A673 (cell line): Measurements from ENCODE around the gene KCNG2. TPM values are rescaled to one million over a fixed set of nuclear protein-coding genes. Genes with fewer than 3 reads are reported as not detected.

Source experiments
- BruUV-seq: library from RNA; stranded (reverse); fragments of 400-500 nt; replicated peaks from 2 replicates; lab custom pipeline; 2021; lab: Mats Ljungman, UMichigan
- CTCF ChIA-PET: fragments of 300-600 bp; sonication (Branson Sonifier 250); formaldehyde crosslinking; loops from one replicate; lab custom pipeline; 2022; ENCODE audit warnings: antibody characterized with exemption; lab: Charles Lee
- POLR2A ChIA-PET: fragments of 300-600 bp; sonication (Branson Sonifier 250); formaldehyde crosslinking; loops from one replicate; lab custom pipeline; 2022; ENCODE audit warnings: antibody characterized with exemption; ENCODE audit not compliant: low non-redundant PET; lab: Charles Lee
- DNase-seq: peaks from one replicate; pipeline ENCODE4 v3.0.0-alpha.2; 2015; ENCODE audit warnings: low spot score
- H3K27ac ChIP-seq: fragments of 200-600 bp; sonication (generic); 2 replicates; pipeline ENCODE4 v1.5.1; 2016; ENCODE audit warnings: mixed run types, low read depth, mild to moderate bottlenecking, mixed read lengths, antibody characterized with exemption, low read length; ENCODE audit not compliant: poor library complexity, severe bottlenecking
- H3K27me3 ChIP-seq: fragments of 200-600 bp; sonication (generic); replicated peaks from 2 replicates; pipeline ENCODE4 v1.6.1; 2017; ENCODE audit warnings: mixed run types, low read depth, mild to moderate bottlenecking, mixed read lengths, antibody characterized with exemption, low read length; ENCODE audit not compliant: insufficient read depth, poor library complexity
- H3K36me3 ChIP-seq: fragments of 200-600 bp; sonication (generic); 2 replicates; pipeline ENCODE4 v1.6.1; 2016; ENCODE audit warnings: mixed run types, mild to moderate bottlenecking, mixed read lengths, antibody characterized with exemption, low read length; ENCODE audit not compliant: insufficient read depth, poor library complexity, severe bottlenecking
- H3K4me1 ChIP-seq: fragments of 200-600 bp; sonication (generic); 2 replicates; pipeline ENCODE4 v1.6.1; 2017; ENCODE audit warnings: mixed run types, mild to moderate bottlenecking, mixed read lengths, antibody characterized with exemption, low read length; ENCODE audit not compliant: insufficient read depth, poor library complexity, severe bottlenecking
- H3K4me3 ChIP-seq: fragments of 200-600 bp; sonication (generic); 2 replicates; pipeline ENCODE4 v1.5.1; 2016; ENCODE audit warnings: low read depth, mixed run types, mild to moderate bottlenecking, mixed read lengths, low read length; ENCODE audit not compliant: poor library complexity, severe bottlenecking
- H3K9me3 ChIP-seq: fragments of 200-600 bp; sonication (generic); 2 replicates; pipeline ENCODE4 v1.6.1; 2016; ENCODE audit warnings: mixed run types, low read depth, mild to moderate bottlenecking, mixed read lengths, antibody characterized with exemption, low read length; ENCODE audit not compliant: poor library complexity, severe bottlenecking
- EZH2 ChIP-seq: fragments of 200-600 bp; sonication (generic); IDR thresholded peaks from 2 replicates; pipeline ENCODE4 v1.6.1; 2017; ENCODE audit warnings: borderline replicate concordance, low read depth, mild to moderate bottlenecking, mixed read lengths, antibody characterized with exemption, low read length; ENCODE audit not compliant: poor library complexity, severe bottlenecking
- intact Hi-C: fragments of 100-400 bp; cut with micrococcal nuclease; formaldehyde crosslinking; loops from one replicate; pipeline ENCODE4 v1.10.0; 2022; ENCODE audit not compliant: unreplicated experiment
- total RNA-seq: library from RNA; stranded (reverse); gene quantifications from 2 replicates; pipeline ENCODE4 v1.2.3, GENCODE V29; 2021
- TF ChIP-seq, protein P1 (sequence below): fragments of 300-800, 200-600 bp; sonication (generic); conservative IDR thresholded peaks from 2 replicates; pipeline ENCODE4 v1.5.1; 2017; ENCODE audit warnings: low read depth, mild to moderate bottlenecking, antibody characterized with exemption, low read length, moderate library complexity, mixed read lengths

Gene KCNG2
- total RNA-seq, 1 experiment from 2014 or later = not detected

DNA sequence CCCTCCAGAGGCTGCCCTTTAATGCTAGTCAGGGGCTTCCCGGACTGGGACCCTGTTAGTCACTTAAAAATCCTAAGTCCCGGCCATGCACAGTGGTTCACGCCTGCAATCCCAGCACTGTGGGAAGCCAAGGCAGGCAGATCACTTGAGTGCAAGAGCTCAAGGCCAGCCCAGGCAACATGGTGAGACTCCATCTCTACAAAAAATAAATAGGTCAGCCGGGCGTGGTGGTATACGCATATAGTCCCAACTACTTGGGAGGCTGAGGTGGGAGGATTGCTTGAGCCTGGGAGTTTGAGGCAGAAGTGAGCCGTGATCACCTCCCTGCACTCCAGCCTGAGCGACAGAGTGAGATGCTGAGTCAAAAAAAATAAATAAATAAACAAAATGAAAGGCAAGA lies 17.2 kb upstream of the KCNG2 start:
- Histone ChIP-seq H3K27ac (no peak overlapping the region), H3K4me1 (no peaks in the 10 kb centered on the region), H3K4me3 (no peak overlapping the region), H3K36me3 (no peaks in the 10 kb centered on the region), H3K9me3 (no peaks in the 10 kb centered on the region), H3K27me3 (peaks cover 29% of the 10 kb centered on the region)
- ChIA-PET CTCF (no interaction called here), POLR2A (no interaction called here)
- no peak for DNase-seq
- BruUV-seq = no TSS peak
- TF ChIP-seq, protein P1, sequence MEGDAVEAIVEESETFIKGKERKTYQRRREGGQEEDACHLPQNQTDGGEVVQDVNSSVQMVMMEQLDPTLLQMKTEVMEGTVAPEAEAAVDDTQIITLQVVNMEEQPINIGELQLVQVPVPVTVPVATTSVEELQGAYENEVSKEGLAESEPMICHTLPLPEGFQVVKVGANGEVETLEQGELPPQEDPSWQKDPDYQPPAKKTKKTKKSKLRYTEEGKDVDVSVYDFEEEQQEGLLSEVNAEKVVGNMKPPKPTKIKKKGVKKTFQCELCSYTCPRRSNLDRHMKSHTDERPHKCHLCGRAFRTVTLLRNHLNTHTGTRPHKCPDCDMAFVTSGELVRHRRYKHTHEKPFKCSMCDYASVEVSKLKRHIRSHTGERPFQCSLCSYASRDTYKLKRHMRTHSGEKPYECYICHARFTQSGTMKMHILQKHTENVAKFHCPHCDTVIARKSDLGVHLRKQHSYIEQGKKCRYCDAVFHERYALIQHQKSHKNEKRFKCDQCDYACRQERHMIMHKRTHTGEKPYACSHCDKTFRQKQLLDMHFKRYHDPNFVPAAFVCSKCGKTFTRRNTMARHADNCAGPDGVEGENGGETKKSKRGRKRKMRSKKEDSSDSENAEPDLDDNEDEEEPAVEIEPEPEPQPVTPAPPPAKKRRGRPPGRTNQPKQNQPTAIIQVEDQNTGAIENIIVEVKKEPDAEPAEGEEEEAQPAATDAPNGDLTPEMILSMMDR = no peak
- no peak for TF ChIP-seq EZH2
- intact Hi-C loops = no loop called here

DNA sequence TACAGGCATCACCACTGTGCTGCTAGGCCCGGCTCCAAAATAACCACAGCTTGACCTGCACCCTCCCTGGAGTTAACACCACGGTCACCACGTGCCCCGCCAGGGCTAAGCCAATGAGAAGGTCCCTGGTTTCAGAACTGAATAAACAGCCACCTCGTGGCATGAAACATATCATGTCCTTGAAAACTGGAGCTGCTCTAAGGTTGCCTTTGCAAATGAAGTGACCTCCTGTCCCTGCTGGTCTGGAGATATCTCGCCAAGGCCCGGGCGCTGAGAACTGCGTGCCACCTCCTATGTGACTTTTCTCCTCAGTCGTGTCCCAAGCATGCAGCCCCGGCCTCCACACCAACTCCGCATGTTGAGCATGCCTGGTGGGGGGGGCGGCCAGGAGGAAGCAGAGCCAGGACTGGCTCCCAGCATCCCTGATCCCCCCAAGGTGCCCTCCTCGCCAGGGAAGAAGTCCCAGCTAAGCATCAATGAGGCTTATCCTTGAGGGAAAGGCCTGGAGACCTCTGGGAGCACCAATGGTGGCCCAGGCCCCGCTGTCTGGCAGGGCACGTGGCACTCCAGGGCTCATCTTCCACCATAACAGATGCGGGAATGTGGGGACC lies 16.3 kb upstream of the KCNG2 start:
- peaks cover 37% of the 10 kb centered on the region for H3K27me3 ChIP-seq
- ChIA-PET CTCF (interaction anchor here (0.6 kb wide), 1 partner anchor 206 kb away, joined by 3 read pairs; no protein-coding TSS in a partner anchor), POLR2A (no interaction called here)
- H3K4me1 ChIP-seq = no peaks in the 10 kb centered on the region
- intact Hi-C loops = no loop called here
- DNase-seq = no peak
- TF ChIP-seq, protein P1 = no peak
- TF ChIP-seq EZH2 = no peak
- BruUV-seq = no TSS peak
- H3K27ac ChIP-seq = no peak overlapping the region
- H3K36me3 ChIP-seq = no peaks in the 10 kb centered on the region
- H3K4me3 ChIP-seq = no peak overlapping the region
- H3K9me3 ChIP-seq = no peaks in the 10 kb centered on the region

DNA sequence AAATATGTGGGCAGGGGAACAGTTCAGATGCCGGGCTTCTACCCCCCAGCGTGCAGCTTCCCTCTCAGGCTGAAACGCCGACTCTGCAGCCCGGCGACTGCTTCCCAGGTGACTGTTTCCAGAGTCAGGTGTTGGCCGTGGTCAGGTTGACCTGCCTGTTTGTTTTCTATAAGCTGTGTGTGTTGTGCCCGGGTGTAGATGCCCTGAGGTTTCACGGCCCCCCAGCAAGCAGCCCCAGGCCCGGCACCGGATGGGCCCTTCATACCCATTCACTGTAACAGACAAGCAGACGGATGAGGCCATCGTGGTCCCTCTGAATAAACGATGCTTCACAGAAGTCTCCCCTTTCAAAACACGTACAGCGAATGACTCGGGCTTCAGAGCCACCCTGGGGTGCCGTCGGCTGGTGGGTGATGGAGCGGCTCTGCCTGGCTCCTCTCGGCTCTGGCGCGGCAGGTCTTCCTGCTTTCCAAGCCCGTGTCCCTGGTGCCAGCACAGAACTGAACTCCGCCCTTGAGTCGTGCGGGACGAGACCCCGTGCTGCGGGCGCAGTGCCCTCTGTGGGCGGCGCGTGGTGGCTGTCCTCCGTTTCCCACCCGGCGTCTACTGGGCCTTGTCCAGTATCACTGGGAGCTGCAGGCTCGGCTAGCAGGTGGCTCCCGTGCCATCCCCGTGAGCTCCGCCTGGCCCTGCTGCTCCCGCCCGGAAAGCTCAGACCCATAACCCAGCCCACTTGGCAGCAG lies 15.0 kb upstream of the KCNG2 start:
- Histone ChIP-seq H3K36me3 (no peaks in the 10 kb centered on the region), H3K4me1 (no peaks in the 10 kb centered on the region), H3K4me3 (no peak overlapping the region), H3K27ac (no peak overlapping the region), H3K27me3 (peaks cover 45% of the 10 kb centered on the region), H3K9me3 (no peaks in the 10 kb centered on the region)
- TF ChIP-seq EZH2 = no peak
- TF ChIP-seq, protein P1 = no peak
- BruUV-seq = no TSS peak
- intact Hi-C loops = no loop called here
- ChIA-PET CTCF (no interaction called here), POLR2A (no interaction called here)
- no peak for DNase-seq
